Dermis microvascular lymphatic vessel endothelial cell (primary cell): ENCODE data around the gene TTLL5. TPM values are rescaled to one million over a fixed set of nuclear protein-coding genes. Genes with fewer than 3 reads are reported as not detected.

Source experiments
- DNase-seq, 2 donors: peaks; one replicate each; pipeline versions ENCODE4 v3.0.0 to v3.0.0-alpha.2; 2010; ENCODE audit warnings: low read depth in 2 of 2
- total RNA-seq: library from RNA; depleted of rRNA; stranded (reverse); fragments of >200 nt; gene quantifications from 2 replicates; pipeline ENCODE4 v1.2.1, GENCODE V29; 2014

Gene TTLL5
- total RNA-seq, 1 donor from 2014 or later: 22.3 TPM

GRCh38 chr14:75700295-75700694 lies 39.2 kb downstream of the TTLL5 start:
- no peak for DNase-seq

GRCh38 chr14:75702122-75702521 lies 41.1 kb downstream of the TTLL5 start:
- no peak for DNase-seq

- no peak for DNase-seq
Observed at GRCh38 chr14:75702616-75703261, 41.7 kb downstream of the TTLL5 start.

- DNase-seq: no peak
Observed at GRCh38 chr14:75703467-75703866, 42.4 kb downstream of the TTLL5 start.

GRCh38 chr14:75705014-75705413 lies 44.0 kb downstream of the TTLL5 start:
- DNase-seq: no peak

GRCh38 chr14:75709207-75709812 lies 48.3 kb downstream of the TTLL5 start:
- DNase-seq: peak; percentile 78 to 85

GRCh38 chr14:75711105-75711795 lies 50.2 kb downstream of the TTLL5 start:
- peak; percentile 43 to 46 for DNase-seq

- DNase-seq: peak; percentile 4 to 81
Observed at GRCh38 chr14:75711796-75712211, 50.8 kb downstream of the TTLL5 start.

GRCh38 chr14:75714991-75715390 lies 53.9 kb downstream of the TTLL5 start:
- DNase-seq: no peak

GRCh38 chr14:75715926-75716780 lies 55.1 kb downstream of the TTLL5 start:
- no peak for DNase-seq

- DNase-seq: no peak
Observed at GRCh38 chr14:75717729-75718128, 56.7 kb downstream of the TTLL5 start.

- DNase-seq: no peak
Observed at GRCh38 chr14:75718199-75718598, 57.2 kb downstream of the TTLL5 start.

- no peak for DNase-seq
Observed at GRCh38 chr14:75720116-75720515, 59.1 kb downstream of the TTLL5 start.

- DNase-seq: peak in 1 of 2 donors; percentile 56
Observed at GRCh38 chr14:75720842-75721498, 59.9 kb downstream of the TTLL5 start.

GRCh38 chr14:75723716-75724115 lies 62.7 kb downstream of the TTLL5 start:
- DNase-seq: no peak

GRCh38 chr14:75724414-75725204 lies 63.6 kb downstream of the TTLL5 start:
- peak; percentile 49 to 55 for DNase-seq

GRCh38 chr14:75725481-75725880 lies 64.4 kb downstream of the TTLL5 start:
- peak; percentile 20 to 43 for DNase-seq

GRCh38 chr14:75726321-75726720 lies 65.3 kb downstream of the TTLL5 start:
- DNase-seq: no peak

GRCh38 chr14:75727124-75727523 lies 66.1 kb downstream of the TTLL5 start:
- DNase-seq: no peak

GRCh38 chr14:75732888-75733287 lies 71.8 kb downstream of the TTLL5 start:
- no peak for DNase-seq
